Immature natural killer cell (primary cell): ENCODE data around the gene LRP2. TPM values are rescaled to one million over a fixed set of nuclear protein-coding genes. Genes with fewer than 3 reads are reported as not detected.
A peak's percentile ranks its signal among the peaks of the same experiment; 100 is the strongest.

Source experiments
- DNase-seq, 3 donors: peaks; one replicate each; pipeline ENCODE4 v3.0.0; 2022; ENCODE audit warnings: mixed read lengths in 1 of 3
- H3K27ac Mint-ChIP-seq, 6 donors: one replicate each; pipeline ENCODE4 v1.8.0; 2020; ENCODE audit warnings: mixed read lengths in 6 of 6, mild to moderate bottlenecking in 5 of 6, inconsistent platforms in 4 of 6, moderate library complexity in 3 of 6
- H3K27me3 Mint-ChIP-seq, 3 donors: one replicate each; pipeline ENCODE4 v1.8.0; 2020 to 2021; ENCODE audit warnings: low read depth in 3 of 3, mild to moderate bottlenecking in 3 of 3, mixed read lengths in 3 of 3, moderate library complexity in 3 of 3, inconsistent platforms in 1 of 3
- H3K36me3 Mint-ChIP-seq, 3 donors: one replicate each; pipeline ENCODE4 v1.8.0; 2020; ENCODE audit warnings: mixed read lengths in 3 of 3, inconsistent platforms in 2 of 3, mild to moderate bottlenecking in 2 of 3
- H3K4me1 Mint-ChIP-seq, 2 donors: one replicate each; pipeline ENCODE4 v1.8.0; 2020; ENCODE audit warnings: inconsistent platforms in 2 of 2, mild to moderate bottlenecking in 2 of 2, mixed read lengths in 2 of 2, moderate library complexity in 1 of 2
- H3K4me3 Mint-ChIP-seq, 5 donors: one replicate each; pipeline ENCODE4 v1.8.0; 2020; ENCODE audit warnings: mild to moderate bottlenecking in 5 of 5, mixed read lengths in 5 of 5, inconsistent platforms in 3 of 5, moderate library complexity in 3 of 5
- H3K9me3 Mint-ChIP-seq, 6 donors: one replicate each; pipeline ENCODE4 v1.8.0; 2020; ENCODE audit warnings: mild to moderate bottlenecking in 6 of 6, mixed read lengths in 6 of 6, inconsistent platforms in 4 of 6, moderate library complexity in 3 of 6
- polyA plus RNA-seq, 3 donors: library from polyadenylated mRNA; unstranded; fragments of 300-500 nt; fragmentation: Illumina TruSeq; gene quantifications; one replicate each; pipeline ENCODE4 v1.2.3, GENCODE V29; 2021

The LRP2 gene
- polyA plus RNA-seq, 3 donors from 2014 or later = not detected

GRCh38 chr2:169362894-169363559 lies 693 bp upstream of the LRP2 start:
- peak overlapping the region; percentile 84 to 96 (median 94) for H3K4me3 Mint-ChIP-seq
- peaks cover 0 to 4% (median 0%) of the 10 kb centered on the region in 3 donors for H3K36me3 Mint-ChIP-seq
- no peak for DNase-seq
- H3K27me3 Mint-ChIP-seq = peaks cover 3 to 34% (median 19%) of the 10 kb centered on the region in 3 donors
- peaks cover 33 to 35% of the 10 kb centered on the region in 2 donors for H3K4me1 Mint-ChIP-seq
- H3K9me3 Mint-ChIP-seq = peaks cover 0 to 6% (median 0%) of the 10 kb centered on the region in 6 donors
- peak overlapping the region in 3 of 6 donors; percentile 14 to 79 (median 26) for H3K27ac Mint-ChIP-seq

- Mint-ChIP-seq H3K36me3 (peaks cover 0 to 4% (median 0%) of the 10 kb centered on the region in 3 donors), H3K27ac (no peak overlapping the region), H3K27me3 (peaks cover 5 to 37% (median 19%) of the 10 kb centered on the region in 3 donors), H3K9me3 (peaks cover 0 to 6% (median 0%) of the 10 kb centered on the region in 6 donors), H3K4me3 (peak overlapping the region; percentile 19 to 70 (median 69)), H3K4me1 (peaks cover 33 to 35% of the 10 kb centered on the region in 2 donors)
- peak in 1 of 3 donors; percentile 2 for DNase-seq
These were observed 622 bp downstream of the LRP2 start for GRCh38 chr2:169361706-169362117.

GRCh38 chr2:169360984-169361705 lies 1.2 kb downstream of the LRP2 start:
- Mint-ChIP-seq H3K4me3 (peak overlapping the region; percentile 19 to 70 (median 69)), H3K9me3 (peaks cover 0 to 6% (median 0%) of the 10 kb centered on the region in 6 donors), H3K4me1 (peaks cover 33 to 35% of the 10 kb centered on the region in 2 donors), H3K27ac (no peak overlapping the region), H3K27me3 (peaks cover 4 to 39% (median 19%) of the 10 kb centered on the region in 3 donors), H3K36me3 (peaks cover 0 to 4% (median 0%) of the 10 kb centered on the region in 3 donors)
- no peak for DNase-seq

GRCh38 chr2:169358016-169358415 lies 4.3 kb downstream of the LRP2 start:
- peaks cover 0 to 3% (median 0%) of the 10 kb centered on the region in 6 donors for H3K9me3 Mint-ChIP-seq
- H3K4me1 Mint-ChIP-seq = peaks cover 9 to 12% of the 10 kb centered on the region in 2 donors
- H3K36me3 Mint-ChIP-seq = peaks cover 0 to 4% (median 0%) of the 10 kb centered on the region in 3 donors
- peaks cover 5 to 25% (median 5%) of the 10 kb centered on the region in 3 donors for H3K27me3 Mint-ChIP-seq
- H3K4me3 Mint-ChIP-seq = no peak overlapping the region
- no peak overlapping the region for H3K27ac Mint-ChIP-seq
- DNase-seq = no peak

- Mint-ChIP-seq H3K36me3 (no peaks in the 10 kb centered on the region), H3K4me1 (no peaks in the 10 kb centered on the region), H3K4me3 (no peak overlapping the region), H3K9me3 (peaks cover 0 to under 1% (median 0%) of the 10 kb centered on the region in 6 donors), H3K27ac (no peak overlapping the region), H3K27me3 (peaks cover 0 to 10% (median 4%) of the 10 kb centered on the region in 3 donors)
- DNase-seq = no peak
These were observed 8.1 kb downstream of the LRP2 start for GRCh38 chr2:169354244-169354643.

- Mint-ChIP-seq H3K9me3 (no peaks in the 10 kb centered on the region), H3K4me1 (no peaks in the 10 kb centered on the region), H3K4me3 (no peak overlapping the region), H3K27me3 (peaks cover 2 to 4% (median 3%) of the 10 kb centered on the region in 3 donors), H3K27ac (no peak overlapping the region), H3K36me3 (no peaks in the 10 kb centered on the region)
- DNase-seq = no peak
These were observed 10.6 kb downstream of the LRP2 start for GRCh38 chr2:169351725-169352124.

- Mint-ChIP-seq H3K27ac (no peak overlapping the region), H3K4me3 (no peak overlapping the region), H3K9me3 (no peaks in the 10 kb centered on the region), H3K4me1 (no peaks in the 10 kb centered on the region), H3K27me3 (peaks cover 0 to 3% (median 2%) of the 10 kb centered on the region in 3 donors), H3K36me3 (no peaks in the 10 kb centered on the region)
- DNase-seq = no peak
These were observed 12.8 kb downstream of the LRP2 start for GRCh38 chr2:169349535-169349934.

- no peak for DNase-seq
- Mint-ChIP-seq H3K27me3 (peaks cover 1 to 3% (median 2%) of the 10 kb centered on the region in 3 donors), H3K9me3 (no peaks in the 10 kb centered on the region), H3K27ac (no peak overlapping the region), H3K4me3 (no peak overlapping the region), H3K4me1 (no peaks in the 10 kb centered on the region), H3K36me3 (no peaks in the 10 kb centered on the region)
These were observed 13.9 kb downstream of the LRP2 start for GRCh38 chr2:169348321-169349024.

GRCh38 chr2:169345486-169346437 lies 16.6 kb downstream of the LRP2 start:
- Mint-ChIP-seq H3K36me3 (no peaks in the 10 kb centered on the region), H3K9me3 (no peaks in the 10 kb centered on the region), H3K4me1 (no peaks in the 10 kb centered on the region), H3K27ac (no peak overlapping the region), H3K4me3 (no peak overlapping the region), H3K27me3 (peaks cover 2 to 3% (median 2%) of the 10 kb centered on the region in 3 donors)
- DNase-seq = no peak

- DNase-seq = no peak
- Mint-ChIP-seq H3K4me1 (no peaks in the 10 kb centered on the region), H3K27ac (no peak overlapping the region), H3K4me3 (no peak overlapping the region), H3K9me3 (no peaks in the 10 kb centered on the region), H3K27me3 (peaks cover 2 to 3% (median 2%) of the 10 kb centered on the region in 3 donors), H3K36me3 (no peaks in the 10 kb centered on the region)
These were observed 17.4 kb downstream of the LRP2 start for GRCh38 chr2:169344736-169345485.

GRCh38 chr2:169343202-169343601 lies 19.1 kb downstream of the LRP2 start:
- Mint-ChIP-seq H3K9me3 (peaks cover 0 to 2% (median 0%) of the 10 kb centered on the region in 6 donors), H3K27ac (no peak overlapping the region), H3K4me3 (no peak overlapping the region), H3K36me3 (no peaks in the 10 kb centered on the region), H3K27me3 (peaks cover under 1 to 2% (median 1%) of the 10 kb centered on the region in 3 donors), H3K4me1 (no peaks in the 10 kb centered on the region)
- no peak for DNase-seq

GRCh38 chr2:169339657-169340056 lies 22.7 kb downstream of the LRP2 start:
- Mint-ChIP-seq H3K36me3 (no peaks in the 10 kb centered on the region), H3K27me3 (peaks cover 4 to 5% (median 4%) of the 10 kb centered on the region in 3 donors), H3K27ac (no peak overlapping the region), H3K4me3 (no peak overlapping the region), H3K9me3 (peaks cover 0 to 2% (median 0%) of the 10 kb centered on the region in 6 donors), H3K4me1 (no peaks in the 10 kb centered on the region)
- no peak for DNase-seq
